Lung (tissue), 12 donors: ENCODE results near the gene DUSP22. TPM values are rescaled to one million over a fixed set of nuclear protein-coding genes. Genes with fewer than 3 reads are reported as not detected.

Experiments
- ATAC-seq: fragments of 200-7000 bp; cut with Tn5 transposase; one replicate; pipeline ENCODE4 v1.9.1; 2020; ENCODE audit warnings: moderate number of reproducible peaks; ENCODE audit not compliant: insufficient read depth, low FRiP score
- DNase-seq, 3 donors: peaks; one replicate each; pipeline ENCODE4 v3.0.0-alpha.2; 2013 to 2017
- H3K27ac ChIP-seq, 2 donors: one replicate each; pipeline ENCODE4 v1.5.1; 2013; ENCODE audit warnings: mild to moderate bottlenecking in 2 of 2, moderate library complexity in 2 of 2, control low read depth in 1 of 2, inconsistent platforms in 1 of 2, low read depth in 1 of 2, low read length in 1 of 2
- H3K27me3 ChIP-seq, 3 donors: one replicate each; pipeline ENCODE4 v1.5.1; 2013; ENCODE audit warnings: low read length in 2 of 3; ENCODE audit not compliant: control insufficient read depth in 3 of 3, insufficient read depth in 3 of 3
- H3K36me3 ChIP-seq, 4 donors: one replicate each; pipeline ENCODE4 v1.5.1; 2013; ENCODE audit warnings: low read length in 4 of 4, mild to moderate bottlenecking in 1 of 4, moderate library complexity in 1 of 4; ENCODE audit not compliant: control insufficient read depth in 4 of 4, insufficient read depth in 4 of 4
- H3K4me1 ChIP-seq, 5 donors: one replicate each; pipeline ENCODE4 v1.5.1; 2013; ENCODE audit warnings: low read length in 5 of 5, mild to moderate bottlenecking in 2 of 5, moderate library complexity in 1 of 5; ENCODE audit not compliant: control insufficient read depth in 5 of 5, insufficient read depth in 5 of 5
- H3K4me3 ChIP-seq: one replicate; pipeline ENCODE4 v1.5.1; 2013; ENCODE audit warnings: mild to moderate bottlenecking, control low read depth, moderate library complexity
- H3K9ac ChIP-seq, 2 donors: one replicate each; pipeline ENCODE4 v1.5.1; 2013; ENCODE audit warnings: low read length in 2 of 2, control low read depth in 1 of 2; ENCODE audit not compliant: insufficient read depth in 1 of 2
- H3K9me3 ChIP-seq, 4 donors: one replicate each; pipeline ENCODE4 v1.5.1; 2013; ENCODE audit warnings: low read length in 3 of 4, mild to moderate bottlenecking in 1 of 4, moderate library complexity in 1 of 4; ENCODE audit not compliant: control insufficient read depth in 4 of 4, insufficient read depth in 3 of 4
- WGBS, 2 donors: extraction: QIAGEN DNeasy Blood & Tissue Kit; methylation state at CpG; one replicate each; pipeline ENCODE4 v1.1.7; 2013; 5-methylcytosine and 5-hydroxymethylcytosine counted together
- polyA plus RNA-seq, 2 donors: library from polyadenylated mRNA; stranded (reverse); fragments of 200-250 nt; gene quantifications; one replicate each; pipeline ENCODE4 v1.2.1, GENCODE V29; 2013
- total RNA-seq, 2 donors: library from RNA; depleted of rRNA in 1 of 2; stranded (reverse); fragments of >200 nt in 1 of 2; gene quantifications; one replicate each; pipeline ENCODE4 v1.2.1, GENCODE V29; 2014 to 2021
- TF ChIP-seq, protein P1 (sequence below): IDR thresholded peaks from 2 replicates; pipeline ENCODE4 v1.5.1; 2012; ENCODE audit warnings: mild to moderate bottlenecking; ENCODE audit errors: control extremely low read depth, extremely low read depth
- donor health status: control.
- donor health status: control.
- donor health status: Bipolar disorder and iron deficiency.
- donor health status: healthy.
- donor health status: DM: yes; HTN: yes; CAD: no.

DUSP22 gene
- total and polyA plus RNA-seq, 4 donors: 38.9 to 51.1 (median 43.8) TPM

DNA sequence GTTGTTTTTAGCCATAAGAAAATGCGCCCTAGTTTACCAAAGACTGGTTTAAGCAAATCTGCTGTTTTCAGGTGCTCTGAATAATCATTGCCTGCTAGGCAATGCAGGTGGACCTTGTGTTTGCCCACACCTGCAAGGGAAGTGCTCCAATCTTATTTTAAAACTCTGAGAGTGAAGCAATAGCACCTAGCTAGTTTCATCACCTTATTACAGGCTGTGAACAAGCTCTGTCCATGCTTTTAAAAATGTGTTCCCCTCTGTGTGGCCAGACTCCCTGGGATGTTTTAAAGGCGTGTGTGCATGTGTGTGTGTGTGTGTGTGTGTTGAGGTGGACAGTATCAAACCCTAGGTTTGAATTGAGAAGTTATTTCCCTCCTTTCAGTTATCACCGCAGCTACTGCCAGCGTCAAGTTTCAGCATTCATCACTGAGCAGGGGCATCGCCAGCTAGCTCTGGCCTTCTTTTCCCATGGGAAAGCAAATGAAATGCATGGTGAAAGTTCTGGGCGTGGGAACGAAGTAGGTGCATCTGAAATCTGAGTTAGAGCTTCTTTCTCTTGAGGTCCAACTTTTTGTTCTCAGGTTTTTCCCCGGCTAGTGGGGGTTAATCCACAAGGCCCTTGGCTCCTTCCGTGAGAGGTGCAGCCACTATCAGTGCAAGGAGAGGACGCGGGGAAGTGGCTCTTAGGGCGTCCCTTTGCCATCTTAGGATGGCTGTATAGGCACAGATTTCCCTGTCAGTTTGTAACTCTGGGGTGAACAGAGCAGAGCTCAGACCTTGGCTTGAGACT, 30.8 kb downstream of the DUSP22 start:
- WGBS, 2 donors: 81 to 84% methylated on average over 12 of the region's 12 CpGs
- no peak overlapping the region for H3K9ac ChIP-seq

DNA sequence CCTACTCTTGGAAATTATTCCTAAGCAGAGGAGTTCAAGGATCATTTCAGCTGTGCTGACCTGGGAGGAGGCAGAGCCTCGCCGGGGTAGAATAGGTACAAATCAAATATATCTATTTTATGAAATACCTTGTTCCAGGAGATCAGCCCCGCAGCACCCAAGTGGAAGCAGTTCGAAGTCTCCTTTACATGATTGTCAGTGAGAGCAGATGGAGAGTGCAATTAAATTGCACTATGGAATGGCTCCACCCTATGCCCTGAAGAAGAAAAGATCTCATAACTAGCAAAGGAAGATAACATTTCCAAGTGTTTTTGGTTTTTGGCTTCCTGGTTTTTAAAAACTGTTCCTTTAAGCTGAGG, 31.4 kb downstream of the DUSP22 start:
- Histone ChIP-seq H3K27ac (no peak overlapping the region), H3K9me3 (peaks cover 0 to 9% (median under 1%) of the 10 kb centered on the region in 4 donors), H3K27me3 (no peaks in the 10 kb centered on the region), H3K4me1 (peaks cover 0 to 17% (median 0%) of the 10 kb centered on the region in 5 donors), H3K4me3 (no peak overlapping the region), H3K9ac (no peak overlapping the region), H3K36me3 (peaks cover 0 to 6% (median 1%) of the 10 kb centered on the region in 4 donors)
- WGBS, 2 donors: 73 to 81% methylated on average over 4 of the region's 4 CpGs
- no peak for DNase-seq
- no peak for ATAC-seq
- TF ChIP-seq, protein P1, sequence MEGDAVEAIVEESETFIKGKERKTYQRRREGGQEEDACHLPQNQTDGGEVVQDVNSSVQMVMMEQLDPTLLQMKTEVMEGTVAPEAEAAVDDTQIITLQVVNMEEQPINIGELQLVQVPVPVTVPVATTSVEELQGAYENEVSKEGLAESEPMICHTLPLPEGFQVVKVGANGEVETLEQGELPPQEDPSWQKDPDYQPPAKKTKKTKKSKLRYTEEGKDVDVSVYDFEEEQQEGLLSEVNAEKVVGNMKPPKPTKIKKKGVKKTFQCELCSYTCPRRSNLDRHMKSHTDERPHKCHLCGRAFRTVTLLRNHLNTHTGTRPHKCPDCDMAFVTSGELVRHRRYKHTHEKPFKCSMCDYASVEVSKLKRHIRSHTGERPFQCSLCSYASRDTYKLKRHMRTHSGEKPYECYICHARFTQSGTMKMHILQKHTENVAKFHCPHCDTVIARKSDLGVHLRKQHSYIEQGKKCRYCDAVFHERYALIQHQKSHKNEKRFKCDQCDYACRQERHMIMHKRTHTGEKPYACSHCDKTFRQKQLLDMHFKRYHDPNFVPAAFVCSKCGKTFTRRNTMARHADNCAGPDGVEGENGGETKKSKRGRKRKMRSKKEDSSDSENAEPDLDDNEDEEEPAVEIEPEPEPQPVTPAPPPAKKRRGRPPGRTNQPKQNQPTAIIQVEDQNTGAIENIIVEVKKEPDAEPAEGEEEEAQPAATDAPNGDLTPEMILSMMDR: no peak

More for the DNA sequence above, 30.8 kb downstream of the DUSP22 start:
- H3K27ac ChIP-seq: no peak overlapping the region
- ATAC-seq (no peak), DNase-seq (no peak)
- no peaks in the 10 kb centered on the region for H3K27me3 ChIP-seq
- H3K36me3 ChIP-seq: peaks cover 0 to 6% (median 1%) of the 10 kb centered on the region in 4 donors
- no peak overlapping the region for H3K4me3 ChIP-seq
- H3K9me3 ChIP-seq: peaks cover 0 to 9% (median under 1%) of the 10 kb centered on the region in 4 donors
- H3K4me1 ChIP-seq: peaks cover 0 to 17% (median 0%) of the 10 kb centered on the region in 5 donors
- TF ChIP-seq, protein P1: no peak

DNA sequence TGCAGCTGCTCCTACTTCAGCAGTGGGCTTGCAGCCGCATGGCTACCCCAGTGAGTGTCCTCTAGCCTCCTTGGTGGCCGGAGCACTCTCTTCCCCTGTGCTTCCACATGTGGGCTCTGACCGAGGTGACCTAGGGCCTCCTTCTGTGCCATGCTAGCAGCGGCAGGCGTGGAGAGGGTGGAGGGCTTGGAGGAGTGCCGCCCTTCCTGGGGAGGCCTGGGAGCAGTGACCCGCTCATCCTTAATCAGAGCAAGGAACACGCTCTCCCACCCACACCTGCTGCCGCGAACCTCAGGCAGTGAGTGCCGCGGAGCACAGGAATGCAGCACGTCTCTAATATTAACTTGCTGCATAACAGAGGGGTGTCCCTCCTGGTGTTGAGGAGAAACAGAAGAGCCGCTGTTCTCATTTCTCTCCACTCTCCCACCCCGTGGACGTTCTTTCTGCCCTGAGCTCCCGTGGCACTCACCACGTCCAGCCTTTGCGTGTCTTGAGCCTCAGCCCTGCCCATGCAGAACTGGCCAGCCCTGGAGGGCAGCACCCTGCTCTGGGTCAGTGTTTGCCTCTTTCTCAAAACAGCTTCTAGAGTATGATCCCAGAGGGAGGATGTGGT, 31.9 kb downstream of the DUSP22 start:
- WGBS, 2 donors: 85 to 90% methylated on average over 19 of the region's 19 CpGs
- no peak for ATAC-seq
- peak in 1 of 3 donors; percentile 13 for DNase-seq
- peaks cover 0 to 17% (median 0%) of the 10 kb centered on the region in 5 donors for H3K4me1 ChIP-seq
- no peak overlapping the region for H3K9ac ChIP-seq
- H3K9me3 ChIP-seq: peaks cover 0 to 9% (median under 1%) of the 10 kb centered on the region in 4 donors
- H3K36me3 ChIP-seq: peaks cover 0 to 6% (median 1%) of the 10 kb centered on the region in 4 donors
- TF ChIP-seq, protein P1: no peak
- no peak overlapping the region for H3K4me3 ChIP-seq
- H3K27ac ChIP-seq: no peak overlapping the region
- no peaks in the 10 kb centered on the region for H3K27me3 ChIP-seq
